HEK293 (cell line): ENCODE measurements around the gene SEMA4D.
"Not testable (repeated sequence)": the region's sequence is repeated elsewhere in the genome, so short reads cannot be mapped to it uniquely, and the experiment has no call there.

Source experiments
- SALL2 ChIP-seq: fragments of 450-650 bp; formaldehyde crosslinking; IDR thresholded peaks from 2 replicates; pipeline ENCODE4 v1.5.0; 2017; ENCODE audit warnings: missing biosample characterization, mild to moderate bottlenecking, missing genetic modification characterization, borderline replicate concordance
- SP2 ChIP-seq: fragments of 450-650 bp; formaldehyde crosslinking; IDR thresholded peaks from 2 replicates; pipeline ENCODE4 v1.5.1; 2016; ENCODE audit warnings: missing biosample characterization, missing genetic modification characterization
- ZBTB48 ChIP-seq: fragments of 450-650 bp; formaldehyde crosslinking; IDR thresholded peaks from 2 replicates; pipeline ENCODE4 v1.5.1; 2016; ENCODE audit warnings: missing biosample characterization, missing genetic modification characterization
- ZNF140 ChIP-seq: fragments of 450-650 bp; formaldehyde crosslinking; IDR thresholded peaks from 2 replicates; pipeline ENCODE4 v1.5.1; 2016; ENCODE audit warnings: missing biosample characterization, missing genetic modification characterization
- ZSCAN16 ChIP-seq: fragments of 450-650 bp; formaldehyde crosslinking; IDR thresholded peaks from 2 replicates; pipeline ENCODE4 v1.5.1; 2016; ENCODE audit warnings: missing biosample characterization, missing genetic modification characterization
- TF ChIP-seq, protein P1 (sequence below): fragments of 450-650 bp; formaldehyde crosslinking; IDR thresholded peaks from 2 replicates; pipeline ENCODE4 v1.5.1; 2016; ENCODE audit warnings: missing biosample characterization, missing genetic modification characterization
- TF ChIP-seq, protein P2 (sequence below): fragments of 450-650 bp; formaldehyde crosslinking; IDR thresholded peaks from 2 replicates; pipeline ENCODE4; 2016; ENCODE audit warnings: missing biosample characterization, missing genetic modification characterization
- TF ChIP-seq, protein P3 (sequence below): fragments of 450-650 bp; formaldehyde crosslinking; IDR thresholded peaks from 2 replicates; pipeline ENCODE4 v1.5.1; 2016; ENCODE audit warnings: missing biosample characterization, missing genetic modification characterization, borderline replicate concordance
- TF ChIP-seq, protein P4 (sequence below): fragments of 450-650 bp; formaldehyde crosslinking; IDR thresholded peaks from 2 replicates; pipeline ENCODE4 v1.5.1; 2016; ENCODE audit warnings: missing biosample characterization, missing genetic modification characterization
- TF ChIP-seq, protein P5 (sequence below): fragments of 450-650 bp; formaldehyde crosslinking; IDR thresholded peaks from 2 replicates; pipeline ENCODE4 v1.5.1; 2016; ENCODE audit warnings: missing biosample characterization, missing genetic modification characterization

DNA sequence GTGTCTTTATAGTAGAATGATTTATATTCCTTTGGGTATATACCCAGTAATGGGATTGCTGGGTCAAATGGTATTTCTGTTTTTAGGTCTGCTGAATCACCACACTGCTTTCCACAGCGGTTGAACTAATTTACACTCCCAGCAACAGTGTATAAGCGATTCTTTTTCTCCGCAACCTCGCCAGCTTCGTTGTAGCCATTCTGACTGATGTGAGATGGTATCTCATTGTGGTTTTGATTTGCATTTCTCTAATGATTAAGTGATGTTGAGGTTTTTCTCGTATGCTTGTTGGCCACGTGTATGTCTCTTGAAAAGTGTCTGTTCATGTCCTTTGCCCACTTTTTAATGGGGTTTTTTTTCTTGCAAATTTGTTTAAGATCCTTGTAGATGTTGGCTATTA, 154.1 kb downstream of the SEMA4D start:
- TF ChIP-seq, protein P1, sequence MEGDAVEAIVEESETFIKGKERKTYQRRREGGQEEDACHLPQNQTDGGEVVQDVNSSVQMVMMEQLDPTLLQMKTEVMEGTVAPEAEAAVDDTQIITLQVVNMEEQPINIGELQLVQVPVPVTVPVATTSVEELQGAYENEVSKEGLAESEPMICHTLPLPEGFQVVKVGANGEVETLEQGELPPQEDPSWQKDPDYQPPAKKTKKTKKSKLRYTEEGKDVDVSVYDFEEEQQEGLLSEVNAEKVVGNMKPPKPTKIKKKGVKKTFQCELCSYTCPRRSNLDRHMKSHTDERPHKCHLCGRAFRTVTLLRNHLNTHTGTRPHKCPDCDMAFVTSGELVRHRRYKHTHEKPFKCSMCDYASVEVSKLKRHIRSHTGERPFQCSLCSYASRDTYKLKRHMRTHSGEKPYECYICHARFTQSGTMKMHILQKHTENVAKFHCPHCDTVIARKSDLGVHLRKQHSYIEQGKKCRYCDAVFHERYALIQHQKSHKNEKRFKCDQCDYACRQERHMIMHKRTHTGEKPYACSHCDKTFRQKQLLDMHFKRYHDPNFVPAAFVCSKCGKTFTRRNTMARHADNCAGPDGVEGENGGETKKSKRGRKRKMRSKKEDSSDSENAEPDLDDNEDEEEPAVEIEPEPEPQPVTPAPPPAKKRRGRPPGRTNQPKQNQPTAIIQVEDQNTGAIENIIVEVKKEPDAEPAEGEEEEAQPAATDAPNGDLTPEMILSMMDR (tag by site-specific recombination), result not testable (repeated sequence)
- not testable (repeated sequence) for TF ChIP-seq ZSCAN16 (tag by site-specific recombination); ZBTB48 (tag by site-specific recombination); SP2 (tag by site-specific recombination); ZNF140 (tag by site-specific recombination); SALL2
- TF ChIP-seq, protein P2, sequence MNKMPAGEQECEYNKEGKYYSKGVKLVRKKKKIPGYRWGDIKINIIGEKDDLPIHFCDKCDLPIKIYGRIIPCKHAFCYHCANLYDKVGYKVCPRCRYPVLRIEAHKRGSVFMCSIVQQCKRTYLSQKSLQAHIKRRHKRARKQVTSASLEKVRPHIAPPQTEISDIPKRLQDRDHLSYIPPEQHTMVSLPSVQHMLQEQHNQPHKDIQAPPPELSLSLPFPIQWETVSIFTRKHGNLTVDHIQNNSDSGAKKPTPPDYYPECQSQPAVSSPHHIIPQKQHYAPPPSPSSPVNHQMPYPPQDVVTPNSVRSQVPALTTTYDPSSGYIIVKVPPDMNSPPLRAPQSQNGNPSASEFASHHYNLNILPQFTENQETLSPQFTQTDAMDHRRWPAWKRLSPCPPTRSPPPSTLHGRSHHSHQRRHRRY (tag by site-specific recombination), result not testable (repeated sequence)
- TF ChIP-seq, protein P3, sequence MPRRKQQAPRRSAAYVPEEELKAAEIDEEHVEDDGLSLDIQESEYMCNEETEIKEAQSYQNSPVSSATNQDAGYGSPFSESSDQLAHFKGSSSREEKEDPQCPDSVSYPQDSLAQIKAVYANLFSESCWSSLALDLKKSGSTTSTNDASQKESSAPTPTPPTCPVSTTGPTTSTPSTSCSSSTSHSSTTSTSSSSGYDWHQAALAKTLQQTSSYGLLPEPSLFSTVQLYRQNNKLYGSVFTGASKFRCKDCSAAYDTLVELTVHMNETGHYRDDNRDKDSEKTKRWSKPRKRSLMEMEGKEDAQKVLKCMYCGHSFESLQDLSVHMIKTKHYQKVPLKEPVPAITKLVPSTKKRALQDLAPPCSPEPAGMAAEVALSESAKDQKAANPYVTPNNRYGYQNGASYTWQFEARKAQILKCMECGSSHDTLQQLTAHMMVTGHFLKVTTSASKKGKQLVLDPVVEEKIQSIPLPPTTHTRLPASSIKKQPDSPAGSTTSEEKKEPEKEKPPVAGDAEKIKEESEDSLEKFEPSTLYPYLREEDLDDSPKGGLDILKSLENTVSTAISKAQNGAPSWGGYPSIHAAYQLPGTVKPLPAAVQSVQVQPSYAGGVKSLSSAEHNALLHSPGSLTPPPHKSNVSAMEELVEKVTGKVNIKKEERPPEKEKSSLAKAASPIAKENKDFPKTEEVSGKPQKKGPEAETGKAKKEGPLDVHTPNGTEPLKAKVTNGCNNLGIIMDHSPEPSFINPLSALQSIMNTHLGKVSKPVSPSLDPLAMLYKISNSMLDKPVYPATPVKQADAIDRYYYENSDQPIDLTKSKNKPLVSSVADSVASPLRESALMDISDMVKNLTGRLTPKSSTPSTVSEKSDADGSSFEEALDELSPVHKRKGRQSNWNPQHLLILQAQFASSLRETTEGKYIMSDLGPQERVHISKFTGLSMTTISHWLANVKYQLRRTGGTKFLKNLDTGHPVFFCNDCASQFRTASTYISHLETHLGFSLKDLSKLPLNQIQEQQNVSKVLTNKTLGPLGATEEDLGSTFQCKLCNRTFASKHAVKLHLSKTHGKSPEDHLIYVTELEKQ (tag by site-specific recombination), result not testable (repeated sequence)
- TF ChIP-seq, protein P4, sequence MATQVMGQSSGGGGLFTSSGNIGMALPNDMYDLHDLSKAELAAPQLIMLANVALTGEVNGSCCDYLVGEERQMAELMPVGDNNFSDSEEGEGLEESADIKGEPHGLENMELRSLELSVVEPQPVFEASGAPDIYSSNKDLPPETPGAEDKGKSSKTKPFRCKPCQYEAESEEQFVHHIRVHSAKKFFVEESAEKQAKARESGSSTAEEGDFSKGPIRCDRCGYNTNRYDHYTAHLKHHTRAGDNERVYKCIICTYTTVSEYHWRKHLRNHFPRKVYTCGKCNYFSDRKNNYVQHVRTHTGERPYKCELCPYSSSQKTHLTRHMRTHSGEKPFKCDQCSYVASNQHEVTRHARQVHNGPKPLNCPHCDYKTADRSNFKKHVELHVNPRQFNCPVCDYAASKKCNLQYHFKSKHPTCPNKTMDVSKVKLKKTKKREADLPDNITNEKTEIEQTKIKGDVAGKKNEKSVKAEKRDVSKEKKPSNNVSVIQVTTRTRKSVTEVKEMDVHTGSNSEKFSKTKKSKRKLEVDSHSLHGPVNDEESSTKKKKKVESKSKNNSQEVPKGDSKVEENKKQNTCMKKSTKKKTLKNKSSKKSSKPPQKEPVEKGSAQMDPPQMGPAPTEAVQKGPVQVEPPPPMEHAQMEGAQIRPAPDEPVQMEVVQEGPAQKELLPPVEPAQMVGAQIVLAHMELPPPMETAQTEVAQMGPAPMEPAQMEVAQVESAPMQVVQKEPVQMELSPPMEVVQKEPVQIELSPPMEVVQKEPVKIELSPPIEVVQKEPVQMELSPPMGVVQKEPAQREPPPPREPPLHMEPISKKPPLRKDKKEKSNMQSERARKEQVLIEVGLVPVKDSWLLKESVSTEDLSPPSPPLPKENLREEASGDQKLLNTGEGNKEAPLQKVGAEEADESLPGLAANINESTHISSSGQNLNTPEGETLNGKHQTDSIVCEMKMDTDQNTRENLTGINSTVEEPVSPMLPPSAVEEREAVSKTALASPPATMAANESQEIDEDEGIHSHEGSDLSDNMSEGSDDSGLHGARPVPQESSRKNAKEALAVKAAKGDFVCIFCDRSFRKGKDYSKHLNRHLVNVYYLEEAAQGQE (tag by site-specific recombination), result not testable (repeated sequence)
- TF ChIP-seq, protein P5, sequence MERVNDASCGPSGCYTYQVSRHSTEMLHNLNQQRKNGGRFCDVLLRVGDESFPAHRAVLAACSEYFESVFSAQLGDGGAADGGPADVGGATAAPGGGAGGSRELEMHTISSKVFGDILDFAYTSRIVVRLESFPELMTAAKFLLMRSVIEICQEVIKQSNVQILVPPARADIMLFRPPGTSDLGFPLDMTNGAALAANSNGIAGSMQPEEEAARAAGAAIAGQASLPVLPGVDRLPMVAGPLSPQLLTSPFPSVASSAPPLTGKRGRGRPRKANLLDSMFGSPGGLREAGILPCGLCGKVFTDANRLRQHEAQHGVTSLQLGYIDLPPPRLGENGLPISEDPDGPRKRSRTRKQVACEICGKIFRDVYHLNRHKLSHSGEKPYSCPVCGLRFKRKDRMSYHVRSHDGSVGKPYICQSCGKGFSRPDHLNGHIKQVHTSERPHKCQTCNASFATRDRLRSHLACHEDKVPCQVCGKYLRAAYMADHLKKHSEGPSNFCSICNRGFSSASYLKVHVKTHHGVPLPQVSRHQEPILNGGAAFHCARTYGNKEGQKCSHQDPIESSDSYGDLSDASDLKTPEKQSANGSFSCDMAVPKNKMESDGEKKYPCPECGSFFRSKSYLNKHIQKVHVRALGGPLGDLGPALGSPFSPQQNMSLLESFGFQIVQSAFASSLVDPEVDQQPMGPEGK (tag by site-specific recombination), result not testable (repeated sequence)
